GM12878 (cell line): ENCODE data around the gene REL.

ENCODE experiments used
- CTCF ChIP-seq, 3 experiments: IDR thresholded peaks in 2 of 3; conservative IDR thresholded peaks in 1 of 3; 2 replicates each; pipeline ENCODE4 v1.5.1; 2011; ENCODE audit warnings: low read depth in 3 of 3, low read length in 3 of 3, mild to moderate bottlenecking in 3 of 3, control low read depth in 2 of 3, moderate library complexity in 2 of 3, inconsistent platforms in 1 of 3, mixed read lengths in 1 of 3; ENCODE audit not compliant: control insufficient read depth in 2 of 3, insufficient read depth in 1 of 3; ENCODE audit errors: extremely low read depth in 1 of 3
- EZH2 ChIP-seq: IDR thresholded peaks from 2 replicates; pipeline ENCODE4 v1.6.1; 2012; ENCODE audit warnings: low read depth, mild to moderate bottlenecking, control low read depth, inconsistent platforms, low read length, borderline replicate concordance; ENCODE audit not compliant: control insufficient read depth
- HDAC6 ChIP-seq: fragments of 200-600 bp; sonication (generic); IDR thresholded peaks from one replicate; pipeline ENCODE4 v1.8.0; 2017; ENCODE audit warnings: antibody characterized with exemption; ENCODE audit not compliant: unreplicated experiment
- JUND ChIP-seq: IDR thresholded peaks from 2 replicates; pipeline ENCODE4 v1.6.1; 2012; ENCODE audit warnings: low read depth, mild to moderate bottlenecking, low read length, improper control_type of control experiment, moderate library complexity
- RAD51 ChIP-seq: fragments of 450-650 bp; IDR thresholded peaks from 2 replicates; pipeline ENCODE4 v1.6.1; 2016; ENCODE audit warnings: moderate library complexity, mild to moderate bottlenecking, inconsistent platforms
- SPI1 ChIP-seq: IDR thresholded peaks from 2 replicates; pipeline ENCODE4 v1.6.1; 2011; ENCODE audit warnings: low read depth, mild to moderate bottlenecking, low read length, moderate library complexity, borderline replicate concordance; ENCODE audit not compliant: insufficient read depth
- ZZZ3 ChIP-seq: IDR thresholded peaks from 2 replicates; pipeline ENCODE4 v1.6.1; 2011; ENCODE audit warnings: low read depth; ENCODE audit not compliant: control insufficient read depth, insufficient read length
- TF ChIP-seq, protein P1 (sequence below): IDR thresholded peaks from 2 replicates; pipeline ENCODE4 v1.6.1; 2012; ENCODE audit warnings: low read depth, low read length, improper control_type of control experiment

- TF ChIP-seq ZZZ3 (no peak), HDAC6 (no peak), CTCF (IDR thresholded peaks at IDR 0.05 in 2 of 3, conservative IDR thresholded peaks at IDR 0.05 in 1 of 3; ENCODE audit: control insufficient read depth in 2 of 3, extremely low read depth in 1 of 3, insufficient read depth in 1 of 3, low read depth in 3 of 3, low read length in 3 of 3) (peak in 1 of 3 experiments; percentile 30; a peak in 2 of 6 replicates), JUND (no peak), RAD51 (no peak), SPI1 (peak; percentile 72; the same call in 1 of the 2 replicates), EZH2 (no peak)
- TF ChIP-seq, protein P1, sequence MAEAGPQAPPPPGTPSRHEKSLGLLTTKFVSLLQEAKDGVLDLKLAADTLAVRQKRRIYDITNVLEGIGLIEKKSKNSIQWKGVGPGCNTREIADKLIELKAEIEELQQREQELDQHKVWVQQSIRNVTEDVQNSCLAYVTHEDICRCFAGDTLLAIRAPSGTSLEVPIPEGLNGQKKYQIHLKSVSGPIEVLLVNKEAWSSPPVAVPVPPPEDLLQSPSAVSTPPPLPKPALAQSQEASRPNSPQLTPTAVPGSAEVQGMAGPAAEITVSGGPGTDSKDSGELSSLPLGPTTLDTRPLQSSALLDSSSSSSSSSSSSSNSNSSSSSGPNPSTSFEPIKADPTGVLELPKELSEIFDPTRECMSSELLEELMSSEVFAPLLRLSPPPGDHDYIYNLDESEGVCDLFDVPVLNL, result no peak
These were observed 729 bp upstream of the REL start for GRCh38 chr2:60880643-60881046.
